SHP77 treated with DMSO at 0.1 percent for 48 hours (cell line): Measurements from ENCODE around the gene CACFD1.

Source experiments
- DNase-seq: peaks from one replicate; lab custom pipeline; 2025; lab: John Stamatoyannopoulos, UW

The CACFD1 gene

GRCh38 chr9:133499892-133500270 lies 40.1 kb downstream of the CACFD1 start:
- DNase-seq, result no peak

DNA sequence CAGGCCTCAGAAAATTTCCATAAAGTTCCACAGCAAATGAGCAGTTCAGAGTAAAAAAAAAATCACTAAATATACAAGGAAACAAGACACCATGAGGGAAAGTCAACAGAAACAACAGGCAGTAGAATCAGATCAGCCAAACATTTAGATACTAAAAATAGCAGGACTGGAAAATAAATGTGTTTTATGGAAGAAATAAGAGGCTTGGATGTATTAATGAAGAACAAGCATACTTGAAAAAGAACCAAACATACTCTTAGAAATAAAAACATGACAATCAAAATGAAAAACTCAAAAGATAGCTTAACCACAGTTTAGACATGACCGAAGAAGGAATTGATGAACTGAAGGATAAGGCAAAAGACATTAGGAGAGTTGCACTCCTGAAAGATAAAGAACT lies 42.3 kb downstream of the CACFD1 start:
- DNase-seq, result no peak

- DNase-seq, result no peak
Observed at GRCh38 chr9:133505186-133505830, 45.5 kb downstream of the CACFD1 start.

GRCh38 chr9:133505901-133506652 lies 46.3 kb downstream of the CACFD1 start:
- DNase-seq, result no peak

- DNase-seq, result peak; percentile 57
Observed at GRCh38 chr9:133506653-133507038, 46.9 kb downstream of the CACFD1 start.

DNA sequence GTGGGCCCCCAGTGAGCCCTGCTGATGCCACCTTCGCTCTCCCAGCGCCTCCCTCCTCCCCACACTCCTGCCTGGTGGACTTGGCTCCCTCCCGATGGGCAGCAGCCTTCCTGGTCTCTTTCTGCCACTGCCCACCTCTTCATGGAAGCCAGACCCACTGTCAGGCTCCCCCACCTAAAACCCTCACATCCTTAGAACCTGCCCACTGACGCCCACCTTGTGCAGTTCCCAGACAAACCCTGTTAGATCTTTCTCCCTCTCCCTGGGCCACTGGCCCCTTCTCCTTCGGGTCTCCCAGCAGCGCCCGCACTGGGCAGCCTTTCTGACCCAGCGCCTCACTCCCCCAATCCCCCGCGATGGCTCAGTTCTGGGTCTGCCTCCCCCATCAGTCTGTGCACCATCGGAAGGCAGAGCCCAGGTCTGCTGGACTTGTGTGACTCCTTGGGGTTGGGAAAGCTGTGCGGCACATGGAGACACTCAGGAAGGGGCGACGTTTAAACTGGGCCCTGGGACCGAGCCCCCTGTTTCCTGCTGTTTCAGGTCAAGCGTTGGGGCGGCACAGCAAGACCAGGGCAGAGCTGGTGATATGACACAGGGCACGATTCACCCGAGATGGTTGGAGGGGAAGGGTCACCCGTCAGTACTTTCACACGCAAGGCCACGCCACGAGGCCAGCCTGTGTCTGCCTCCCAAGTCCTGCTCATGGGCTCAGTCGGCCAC lies 47.6 kb downstream of the CACFD1 start:
- no peak for DNase-seq

- DNase-seq, result no peak
Observed at GRCh38 chr9:133508046-133508445, 48.3 kb downstream of the CACFD1 start.

DNA sequence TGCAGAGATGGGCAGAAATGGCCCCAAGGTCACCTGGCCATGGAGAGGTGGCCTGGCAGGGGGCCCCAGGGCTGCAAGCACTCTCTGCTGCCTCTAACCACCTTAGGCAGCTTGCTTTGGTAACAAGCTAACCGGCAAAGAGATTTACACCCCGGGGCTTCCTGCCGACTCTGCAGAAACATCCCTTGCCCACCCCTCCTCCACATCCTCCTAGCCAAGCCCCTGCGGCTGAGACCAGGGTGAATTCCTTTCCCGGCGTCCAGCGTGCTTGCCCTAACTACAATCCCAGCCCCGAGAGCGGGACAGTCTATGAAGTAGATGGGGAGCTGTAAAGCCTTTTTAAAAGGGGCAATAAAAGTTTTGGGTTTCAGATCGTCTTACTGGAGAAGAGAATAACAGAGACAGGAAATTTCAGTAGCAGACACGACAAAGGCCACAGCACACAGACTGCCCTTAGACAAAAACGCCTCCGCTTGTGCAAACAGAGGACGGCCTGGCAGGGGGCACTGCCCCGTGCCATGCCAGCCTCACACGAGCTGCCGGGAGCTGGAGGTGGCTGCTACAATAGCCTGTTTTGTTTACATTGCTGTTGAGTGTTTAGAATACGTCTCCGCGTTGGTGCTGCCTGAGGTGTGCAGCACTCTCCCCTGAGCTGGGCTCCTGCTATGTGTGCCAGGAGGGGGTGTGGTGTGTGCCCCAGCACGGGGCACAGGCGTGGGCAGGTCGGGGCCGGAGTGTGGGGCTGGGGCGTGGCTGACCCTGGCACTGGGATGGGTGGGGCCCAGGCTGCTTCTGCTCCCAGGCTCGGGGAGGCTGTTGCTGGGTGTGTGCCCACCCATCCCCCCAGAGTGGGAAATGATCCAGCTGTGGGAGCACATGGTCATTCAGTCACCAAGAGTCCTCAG lies 49.7 kb downstream of the CACFD1 start:
- DNase-seq, result peak; percentile 91

GRCh38 chr9:133510926-133511505 lies 51.2 kb downstream of the CACFD1 start:
- DNase-seq, result no peak

DNA sequence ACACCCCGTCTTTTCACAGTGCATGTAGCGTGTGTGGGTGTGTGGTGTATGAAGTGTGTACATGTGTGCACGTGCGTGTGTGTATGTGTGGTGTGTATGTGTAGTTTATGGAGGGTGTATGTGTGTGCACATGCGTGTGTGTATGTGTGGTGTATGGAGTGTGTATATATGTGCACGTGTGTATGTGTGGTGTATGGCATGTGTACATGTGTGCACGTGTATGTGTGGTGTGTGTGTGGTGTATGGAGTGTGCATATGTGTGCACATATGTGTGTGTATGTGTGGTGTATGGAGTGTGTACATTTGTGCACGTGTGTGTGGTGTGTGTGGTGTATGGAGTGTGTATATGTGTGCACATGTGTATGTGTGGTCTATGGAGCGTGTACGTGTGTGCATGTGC lies 51.8 kb downstream of the CACFD1 start:
- no peak for DNase-seq

DNA sequence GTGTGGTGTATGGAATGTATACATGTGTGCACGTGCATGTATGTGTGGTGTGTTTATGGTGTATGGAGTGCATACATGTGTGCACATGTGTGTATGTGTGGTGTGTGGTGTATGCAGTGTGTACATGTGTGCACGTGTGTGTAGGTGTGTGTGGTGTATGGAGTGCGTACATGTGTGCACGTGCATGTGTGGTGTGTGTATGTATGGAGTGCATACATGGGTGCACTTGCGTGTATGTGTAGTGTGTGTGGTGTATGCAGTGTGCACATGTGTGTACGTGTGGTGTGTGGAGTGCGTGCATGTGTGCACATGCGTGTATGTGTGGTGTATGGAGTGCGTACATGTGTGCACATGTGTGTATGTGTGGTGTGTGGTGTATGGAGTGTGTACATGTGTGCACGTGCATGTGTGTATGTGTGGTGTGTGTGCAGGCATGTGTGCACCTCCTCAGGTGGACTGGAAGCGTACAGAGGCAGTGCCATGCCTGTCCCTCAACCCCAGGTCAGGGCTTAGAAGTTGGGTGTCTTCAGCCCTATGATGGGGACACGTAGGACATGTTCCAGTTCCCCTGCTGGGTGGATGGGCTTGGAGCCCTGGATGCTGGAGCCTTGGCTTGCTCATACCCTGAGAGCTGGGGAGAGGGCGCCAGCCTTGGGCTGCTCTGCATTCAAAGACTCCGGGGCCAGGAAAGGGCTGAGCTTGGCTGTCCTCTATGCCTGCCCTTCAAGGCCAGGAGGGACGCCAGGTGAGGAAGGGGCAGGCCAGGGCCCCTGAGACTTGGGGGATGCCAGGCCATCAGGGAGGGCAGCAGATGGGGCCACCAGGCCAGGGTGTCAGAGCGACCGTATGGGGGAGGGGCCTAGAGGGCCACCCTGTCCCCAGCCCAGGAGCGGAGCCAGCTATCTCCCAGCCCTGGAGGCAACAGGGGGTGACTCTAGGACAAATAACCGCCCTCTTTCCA lies 52.8 kb downstream of the CACFD1 start:
- DNase-seq, result no peak

DNA sequence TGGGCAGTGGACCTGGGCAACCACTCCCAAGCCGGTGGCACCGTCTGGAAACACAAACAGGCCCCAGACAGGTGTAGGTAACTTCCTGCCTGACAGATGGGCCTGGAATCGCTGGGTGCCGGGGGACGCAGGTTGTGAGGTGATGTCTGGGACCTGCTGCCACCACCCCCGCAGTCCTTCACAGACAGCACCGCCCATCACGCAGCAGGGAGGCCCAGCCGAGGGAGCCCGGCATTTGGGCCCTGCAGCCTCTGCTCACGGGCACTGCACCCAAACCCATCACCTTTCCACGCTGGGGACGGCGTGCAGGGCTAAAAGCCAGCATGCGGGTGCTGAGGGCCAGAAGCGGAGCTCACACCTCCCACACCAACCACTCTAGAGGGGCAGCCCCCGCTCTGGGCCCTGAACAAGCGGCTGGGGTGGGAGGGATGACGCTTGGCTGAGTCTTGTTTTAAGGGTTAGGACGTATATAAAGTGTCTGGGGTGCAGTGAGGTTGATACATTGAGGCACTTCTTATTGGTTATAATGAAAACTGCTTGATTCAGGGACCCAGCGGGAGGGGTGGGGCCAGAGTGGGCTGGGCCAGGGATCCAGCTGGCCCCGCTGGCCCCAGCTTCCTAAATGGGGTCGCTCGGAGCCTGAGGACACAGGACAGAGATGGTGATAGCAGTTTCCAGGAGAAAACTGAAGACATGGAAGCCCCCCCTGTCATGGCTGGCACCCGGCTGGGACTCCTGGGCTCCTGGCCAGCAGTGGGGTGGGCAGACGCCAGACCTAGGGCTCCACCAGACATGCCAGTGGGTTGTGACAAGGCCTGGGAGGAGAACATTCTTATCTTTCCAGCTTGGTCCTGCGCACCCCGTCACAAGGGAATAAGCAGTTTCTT lies 53.7 kb downstream of the CACFD1 start:
- no peak for DNase-seq

DNA sequence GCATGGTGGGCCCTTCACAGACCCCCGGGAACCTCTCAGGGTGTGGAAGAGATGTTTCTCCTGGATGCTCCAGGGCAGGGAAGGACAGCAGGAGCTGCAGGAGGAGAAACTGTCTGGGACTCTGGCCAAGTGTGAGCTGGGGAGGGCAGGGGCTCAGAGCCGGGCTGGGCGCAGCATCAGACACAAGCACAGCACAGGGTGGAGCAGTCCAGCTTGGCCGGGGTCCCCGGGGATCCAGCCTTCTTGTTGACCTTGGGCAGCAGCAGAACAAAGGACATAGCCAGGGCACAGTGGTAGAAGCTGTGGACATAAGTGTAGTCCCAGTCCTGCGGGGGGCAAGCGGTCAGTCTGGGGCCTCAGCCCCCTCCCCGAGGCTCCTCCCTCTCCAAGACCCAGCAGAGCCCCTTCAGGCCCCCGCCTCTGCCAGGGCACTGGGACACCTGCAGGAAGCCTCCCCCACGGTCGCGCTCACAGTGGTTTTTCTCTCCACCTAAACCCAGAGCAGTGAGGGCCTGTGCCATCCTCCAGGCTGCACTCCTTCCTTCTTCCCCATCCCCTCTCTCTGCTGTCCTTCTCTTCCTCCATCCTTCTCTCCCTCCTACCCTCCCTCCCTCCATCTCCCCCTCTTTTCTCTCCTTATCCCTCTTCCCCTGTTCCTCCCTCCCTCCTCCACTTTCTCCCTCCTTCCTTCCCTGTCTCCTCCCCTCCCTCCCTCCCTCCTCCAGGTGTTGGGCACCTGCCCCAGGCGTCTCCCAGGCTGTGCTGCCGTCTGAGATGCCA lies 54.9 kb downstream of the CACFD1 start:
- peak; percentile 23 for DNase-seq

GRCh38 chr9:133515240-133515610 lies 55.4 kb downstream of the CACFD1 start:
- DNase-seq, result no peak

DNA sequence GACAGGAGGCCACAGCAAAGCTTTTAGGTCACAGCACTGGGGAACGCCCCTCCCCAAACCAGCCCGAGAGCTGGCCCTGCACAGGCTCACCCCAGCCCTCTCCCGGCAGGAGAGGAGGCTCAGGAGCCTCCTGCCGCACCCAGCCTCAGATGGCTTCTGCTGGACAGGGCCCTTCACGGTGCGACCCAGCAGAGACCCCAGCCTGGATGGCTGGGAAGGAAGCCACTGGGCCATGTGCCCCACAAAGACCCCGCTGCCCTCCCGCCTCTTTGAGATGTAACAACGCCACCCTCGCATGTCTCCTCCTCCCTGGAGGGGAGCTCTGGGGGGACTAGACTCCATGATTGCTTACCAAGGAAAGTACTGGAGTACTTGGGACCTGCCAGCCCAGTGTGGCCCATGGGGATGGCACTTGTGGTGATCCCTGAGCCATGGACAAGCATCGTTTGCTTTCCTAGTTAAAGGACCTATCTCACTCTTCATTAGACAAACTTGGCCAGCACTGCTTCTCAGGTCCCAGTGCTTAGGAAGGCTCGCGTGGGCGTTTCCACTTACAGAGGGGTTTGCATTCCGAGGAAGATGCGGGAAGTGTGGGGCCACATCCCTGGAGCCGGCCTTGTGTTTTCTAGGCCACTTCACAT lies 56.0 kb downstream of the CACFD1 start:
- DNase-seq, result no peak

DNA sequence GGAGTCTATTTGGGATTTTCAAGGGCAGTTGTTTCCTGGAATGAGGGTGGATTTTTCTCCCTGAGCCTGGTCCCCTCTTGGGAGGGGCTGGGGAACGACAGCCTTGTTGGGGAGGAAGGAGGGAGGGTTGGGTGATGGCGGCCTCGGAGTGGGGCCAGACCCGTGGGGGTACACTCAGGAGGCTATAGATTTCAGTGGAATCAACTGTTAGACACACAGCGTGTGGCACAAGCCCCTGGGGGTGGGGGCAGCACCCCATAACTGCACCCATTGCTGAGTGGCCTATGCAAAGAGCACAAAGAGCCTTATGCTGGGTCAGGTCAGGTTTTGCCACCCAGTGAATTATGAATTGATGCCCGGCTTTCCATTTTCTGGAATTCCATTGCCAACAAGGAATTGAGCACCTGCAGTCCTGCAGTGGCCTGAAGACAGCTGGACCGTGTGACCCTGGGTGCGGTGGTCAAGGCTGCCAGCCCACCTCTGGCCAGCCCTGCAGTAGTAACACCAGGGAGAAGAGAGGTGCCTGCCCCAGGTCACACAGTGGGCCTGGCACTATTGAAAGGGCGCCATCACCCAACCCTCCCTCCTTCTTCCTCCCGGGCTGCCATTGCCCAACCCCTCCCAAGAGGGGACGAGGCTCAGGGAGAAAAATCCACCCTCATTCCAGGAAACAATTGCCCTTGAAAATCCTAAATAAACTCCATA lies 56.6 kb downstream of the CACFD1 start:
- no peak for DNase-seq

DNA sequence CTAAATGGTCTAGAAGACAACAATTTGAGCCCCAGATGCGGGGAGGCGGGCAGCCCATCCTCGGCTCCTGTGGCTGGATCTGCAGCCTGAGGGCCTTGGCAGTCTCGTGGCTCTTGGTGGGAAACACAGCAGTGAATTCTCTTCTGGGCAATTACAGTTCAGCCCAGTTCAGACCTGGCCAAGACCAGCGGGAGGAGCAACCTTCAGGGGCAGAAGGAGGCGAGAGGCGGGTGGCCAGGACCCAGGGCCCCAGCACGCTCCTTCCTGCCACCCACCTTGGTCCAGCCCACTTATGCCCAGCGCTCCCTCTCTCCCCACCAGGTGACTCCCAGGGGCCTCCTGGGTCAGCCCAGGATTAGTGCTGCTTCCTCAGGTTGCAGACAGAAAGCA lies 57.2 kb downstream of the CACFD1 start:
- no peak for DNase-seq

DNA sequence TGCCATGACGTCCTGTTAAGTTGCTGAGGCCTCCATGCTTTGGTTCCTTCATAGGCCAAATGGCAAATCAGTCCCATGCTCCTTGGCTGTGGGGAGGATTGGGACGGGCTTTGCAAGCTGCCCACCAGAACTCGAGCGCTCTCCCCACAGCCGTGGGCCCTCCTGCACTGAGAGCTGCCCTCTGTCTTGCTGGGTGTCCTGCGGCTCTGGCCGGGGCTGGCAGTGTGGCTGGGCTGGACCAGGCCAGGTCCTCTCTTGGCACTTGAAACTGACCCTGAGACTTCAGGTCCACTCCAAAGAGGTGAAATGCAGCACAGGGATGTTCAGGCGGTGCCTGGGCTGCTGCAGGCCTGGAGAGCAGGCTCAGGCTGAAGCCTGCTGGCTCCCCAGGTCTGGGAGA lies 57.9 kb downstream of the CACFD1 start:
- no peak for DNase-seq
